RWPE2 (cell line): ENCODE data around the gene TLE4.

Experiments
- ATAC-seq: fragments of 200-7000 bp; cut with Tn5 transposase; 3 replicates; pipeline ENCODE4 v1.9.1; 2021; ENCODE audit warnings: low read depth
- DNase-seq: peaks from one replicate; pipeline ENCODE4 v3.0.0-alpha.2; 2020; ENCODE audit warnings: low spot score
- H3K27ac ChIP-seq: fragments of 450-650 bp; 2 replicates; pipeline ENCODE4 v1.5.1; 2017; ENCODE audit warnings: mild to moderate bottlenecking; ENCODE audit not compliant: poor library complexity, severe bottlenecking
- H3K27me3 ChIP-seq: fragments of 250-450 bp; sonication (Bioruptor Pico); 2 replicates; pipeline ENCODE4 v1.5.1; 2021; ENCODE audit warnings: mild to moderate bottlenecking, moderate library complexity; ENCODE audit not compliant: insufficient read depth, poor library complexity, severe bottlenecking
- H3K36me3 ChIP-seq: fragments of 250-450 bp; sonication (Bioruptor Pico); 2 replicates; pipeline ENCODE4 v1.5.1; 2020; ENCODE audit warnings: low read depth, mild to moderate bottlenecking, moderate library complexity
- H3K4me1 ChIP-seq: fragments of 250-450 bp; sonication (Bioruptor Pico); 2 replicates; pipeline ENCODE4 v1.5.1; 2021; ENCODE audit warnings: mild to moderate bottlenecking, moderate library complexity; ENCODE audit not compliant: insufficient read depth, poor library complexity, severe bottlenecking
- H3K4me3 ChIP-seq: fragments of 250-450 bp; sonication (Bioruptor Pico); 2 replicates; pipeline ENCODE4 v1.5.1; 2021; ENCODE audit warnings: mild to moderate bottlenecking, moderate library complexity; ENCODE audit not compliant: severe bottlenecking
- H3K9me3 ChIP-seq: fragments of 250-450 bp; sonication (Bioruptor Pico); 2 replicates; pipeline ENCODE4 v1.5.1; 2021; ENCODE audit warnings: mild to moderate bottlenecking, moderate library complexity; ENCODE audit not compliant: severe bottlenecking
- CTCF ChIP-seq: fragments of 450-650 bp; IDR thresholded peaks from one replicate; pipeline ENCODE4 v1.5.1; 2017; ENCODE audit warnings: mild to moderate bottlenecking, moderate library complexity; ENCODE audit not compliant: poor library complexity, severe bottlenecking

TLE4 gene

GRCh38 chr9:79774356-79774755 lies 202.6 kb downstream of the TLE4 start:
- no peak for TF ChIP-seq CTCF
- Histone ChIP-seq H3K4me1 (no peaks in the 10 kb centered on the region), H3K4me3 (no peak overlapping the region), H3K27me3 (no peaks in the 10 kb centered on the region), H3K27ac (no peak overlapping the region), H3K9me3 (no peaks in the 10 kb centered on the region), H3K36me3 (no peaks in the 10 kb centered on the region)
- no peak for ATAC-seq
- DNase-seq = no peak
